ENCODE measurements around the gene RBM20. TPM values are rescaled to one million over a fixed set of nuclear protein-coding genes. Genes with fewer than 3 reads are reported as not detected.

RBM20 gene
- total and polyA plus RNA-seq, 5 donors from 2014 or later: 0.15 to 0.72 TPM; not detected in 3

DNA sequence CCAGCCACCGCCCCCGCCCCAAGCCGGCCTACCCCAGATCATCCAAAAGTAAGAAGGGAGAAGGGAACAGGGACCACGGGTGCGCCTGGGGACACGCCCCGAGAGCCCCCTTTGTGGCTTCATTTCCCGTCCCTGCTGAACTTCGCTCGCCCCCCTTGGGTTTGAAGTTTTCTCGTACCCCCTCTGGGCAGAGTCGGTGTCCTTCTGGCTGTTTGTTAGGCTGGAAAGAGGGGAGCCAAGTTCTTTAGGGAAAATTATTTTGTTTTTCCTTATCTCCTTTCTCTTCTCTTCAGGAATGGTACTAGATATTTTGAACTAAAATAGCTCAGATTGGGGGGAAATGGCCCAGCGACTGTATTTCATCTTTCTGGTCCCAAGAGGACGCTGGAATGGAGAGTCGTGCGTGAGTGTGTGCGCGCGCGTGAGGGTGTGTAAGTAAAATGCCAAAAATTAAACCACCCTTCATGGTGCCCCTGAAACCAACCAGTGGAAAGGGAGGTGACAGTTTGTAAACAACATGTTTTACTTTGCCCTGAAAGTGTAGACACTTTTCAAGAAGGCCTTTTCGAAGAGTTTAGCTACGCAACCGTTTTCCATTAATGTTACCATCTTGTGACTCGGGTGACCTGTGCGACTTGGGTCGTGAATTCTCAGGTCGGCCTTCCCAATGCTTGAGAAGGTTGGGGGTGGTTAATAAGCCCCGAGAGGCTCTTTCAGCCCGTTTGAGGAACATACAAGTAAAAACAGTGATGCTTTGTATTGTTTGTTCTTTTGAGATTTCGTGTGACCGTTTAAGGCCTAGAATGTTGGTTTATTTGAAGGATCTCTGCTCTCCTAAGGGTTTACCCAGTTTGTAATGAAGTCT is 694 bp downstream of the RBM20 start:
- Mint-ChIP-seq H3K27ac (no peak overlapping the region), H3K9me3 (peaks cover 0 to 4% (median 0%) of the 10 kb centered on the region in 7 donors), H3K4me1 (peaks cover 4 to 39% (median 16%) of the 10 kb centered on the region in 4 donors), H3K27me3 (peaks cover 68% of the 10 kb centered on the region), H3K4me3 (peak overlapping the region; percentile 58 to 71 (median 69)), H3K36me3 (no peaks in the 10 kb centered on the region)
- Histone ChIP-seq H3K36me3 (ENCODE audit: control insufficient read depth, insufficient read depth, low read length) (no peaks in the 10 kb centered on the region), H3K27ac (ENCODE audit: insufficient read depth, low read length, poor library complexity, severe bottlenecking) (no peak overlapping the region), H3K4me1 (ENCODE audit: control insufficient read depth, insufficient read depth, low read length, poor library complexity, severe bottlenecking) (peaks cover 28% of the 10 kb centered on the region), H3K4me3 (ENCODE audit: low read depth, low read length) (no peak overlapping the region), H3K9me3 (ENCODE audit: control insufficient read depth in 2 of 2, low read length in 2 of 2) (no peaks in the 10 kb centered on the region), H3K27me3 (ENCODE audit: control insufficient read depth, insufficient read depth, low read length) (peaks cover 52% of the 10 kb centered on the region)
- DNase-seq (no peak), ATAC-seq (ENCODE audit: low read depth in 2 of 2) (no peak)

DNA sequence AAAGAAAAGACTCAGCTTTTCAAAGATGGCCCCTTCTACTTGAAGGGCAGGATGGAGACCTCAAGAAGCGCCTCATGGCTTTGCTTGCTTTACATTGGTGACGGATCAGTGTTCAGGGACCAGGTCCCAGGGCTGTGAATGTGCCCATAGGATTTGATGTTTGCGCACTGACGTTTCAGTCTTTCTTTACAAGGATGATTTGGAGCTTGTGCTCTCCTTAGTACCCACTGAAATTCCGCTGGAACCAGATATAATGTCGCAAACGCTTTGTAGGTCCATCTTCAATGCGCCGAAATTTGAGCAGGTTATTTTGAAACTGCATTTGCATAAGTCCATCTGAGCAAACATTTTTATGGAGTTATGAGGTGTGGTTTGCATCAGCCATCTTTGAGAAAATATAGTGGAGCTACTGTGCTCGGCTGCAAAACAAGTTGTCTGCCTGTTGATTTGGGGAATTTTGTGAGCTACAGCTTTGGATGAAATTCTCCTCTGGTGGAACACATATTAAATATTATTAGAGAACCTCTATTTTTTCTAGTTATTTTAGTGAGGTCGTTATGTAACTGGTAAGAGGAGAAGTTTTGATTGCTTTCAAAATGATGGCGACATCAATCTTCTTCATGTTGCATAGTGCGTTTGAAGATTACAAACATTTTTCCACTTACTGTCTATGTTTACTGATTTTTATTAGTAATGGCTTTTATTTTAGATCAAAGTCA is 2.4 kb downstream of the RBM20 start:
- Mint-ChIP-seq H3K9me3 (peaks cover 0 to 4% (median 0%) of the 10 kb centered on the region in 7 donors), H3K4me3 (no peak overlapping the region), H3K4me1 (peaks cover 2 to 32% (median 13%) of the 10 kb centered on the region in 4 donors), H3K36me3 (no peaks in the 10 kb centered on the region), H3K27me3 (peaks cover 69% of the 10 kb centered on the region), H3K27ac (no peak overlapping the region)
- Histone ChIP-seq H3K27me3 (ENCODE audit: control insufficient read depth, insufficient read depth, low read length) (peaks cover 53% of the 10 kb centered on the region), H3K4me3 (ENCODE audit: low read depth, low read length) (no peak overlapping the region), H3K36me3 (ENCODE audit: control insufficient read depth, insufficient read depth, low read length) (no peaks in the 10 kb centered on the region), H3K9me3 (ENCODE audit: control insufficient read depth in 2 of 2, low read length in 2 of 2) (no peaks in the 10 kb centered on the region), H3K27ac (ENCODE audit: insufficient read depth, low read length, poor library complexity, severe bottlenecking) (no peak overlapping the region), H3K4me1 (ENCODE audit: control insufficient read depth, insufficient read depth, low read length, poor library complexity, severe bottlenecking) (peaks cover 22% of the 10 kb centered on the region)
- DNase-seq (no peak), ATAC-seq (ENCODE audit: low read depth in 2 of 2) (no peak)

DNA sequence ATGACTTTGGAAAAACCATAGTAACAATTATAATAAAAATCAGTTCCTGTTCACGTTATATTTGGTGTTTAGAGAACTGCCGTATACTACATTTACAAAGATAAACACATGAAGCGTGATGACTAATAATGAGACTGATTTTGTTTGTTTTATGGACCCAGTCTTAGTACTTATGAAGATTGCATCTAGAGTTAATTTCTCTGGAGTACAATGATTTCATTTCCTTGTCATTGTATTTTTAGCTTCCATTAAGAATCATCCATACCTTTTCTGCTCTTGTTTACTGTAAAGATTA is 2.9 kb downstream of the RBM20 start:
- peaks cover 53% of the 10 kb centered on the region for H3K27me3 ChIP-seq (ENCODE audit: control insufficient read depth, insufficient read depth, low read length)
- no peaks in the 10 kb centered on the region for H3K9me3 ChIP-seq (ENCODE audit: control insufficient read depth in 2 of 2, low read length in 2 of 2)
- Mint-ChIP-seq H3K4me3 (no peak overlapping the region), H3K36me3 (no peaks in the 10 kb centered on the region), H3K9me3 (peaks cover 0 to 4% (median 0%) of the 10 kb centered on the region in 7 donors), H3K27ac (no peak overlapping the region), H3K4me1 (peaks cover 2 to 29% (median 12%) of the 10 kb centered on the region in 4 donors), H3K27me3 (peaks cover 69% of the 10 kb centered on the region)
- peaks cover 22% of the 10 kb centered on the region for H3K4me1 ChIP-seq (ENCODE audit: control insufficient read depth, insufficient read depth, low read length, poor library complexity, severe bottlenecking)
- ATAC-seq (ENCODE audit: low read depth in 2 of 2): no peak
- DNase-seq: no peak
- H3K27ac ChIP-seq (ENCODE audit: insufficient read depth, low read length, poor library complexity, severe bottlenecking): no peak overlapping the region
- H3K4me3 ChIP-seq (ENCODE audit: low read depth, low read length): no peak overlapping the region
- no peaks in the 10 kb centered on the region for H3K36me3 ChIP-seq (ENCODE audit: control insufficient read depth, insufficient read depth, low read length)

DNA sequence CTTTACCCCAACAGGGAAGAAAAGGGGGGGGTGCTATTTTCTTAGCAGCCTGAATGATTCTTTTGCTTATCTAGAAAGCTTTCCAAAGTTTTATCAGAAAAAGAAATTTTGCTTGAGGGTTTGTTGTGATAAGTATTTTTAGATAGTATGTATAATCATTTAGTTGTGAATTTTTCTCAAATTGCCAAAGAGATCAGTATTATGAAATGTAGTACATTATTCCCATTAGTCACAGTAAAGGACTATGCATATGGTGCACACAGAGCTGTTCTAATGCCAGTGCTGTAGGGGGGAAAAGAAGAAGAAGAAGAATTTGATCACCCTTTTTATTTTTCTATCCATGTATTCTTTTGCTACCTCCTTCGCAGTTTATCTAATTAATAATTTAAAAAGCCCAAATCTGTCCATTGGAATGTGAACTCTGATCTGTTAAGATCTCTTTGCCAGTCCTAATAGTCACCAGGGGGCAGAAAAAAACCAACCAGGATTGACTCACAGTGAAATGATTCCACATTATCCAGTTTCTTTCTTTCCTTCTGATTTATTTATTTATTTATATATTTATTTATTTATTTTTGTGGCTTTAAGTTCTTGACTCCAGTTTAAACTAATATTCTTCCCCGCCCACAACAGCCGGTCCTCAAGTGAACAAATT is 4.7 kb downstream of the RBM20 start:
- ATAC-seq (ENCODE audit: low read depth in 2 of 2) (no peak), DNase-seq (no peak)
- Mint-ChIP-seq H3K36me3 (no peaks in the 10 kb centered on the region), H3K9me3 (peaks cover 0 to 1% (median 0%) of the 10 kb centered on the region in 7 donors), H3K4me1 (peaks cover 0 to 14% (median 5%) of the 10 kb centered on the region in 4 donors), H3K27ac (no peak overlapping the region), H3K27me3 (peaks cover 71% of the 10 kb centered on the region), H3K4me3 (no peak overlapping the region)
- peaks cover 55% of the 10 kb centered on the region for H3K27me3 ChIP-seq (ENCODE audit: control insufficient read depth, insufficient read depth, low read length)
- no peaks in the 10 kb centered on the region for H3K9me3 ChIP-seq (ENCODE audit: control insufficient read depth in 2 of 2, low read length in 2 of 2)
- H3K4me1 ChIP-seq (ENCODE audit: control insufficient read depth, insufficient read depth, low read length, poor library complexity, severe bottlenecking): peaks cover 10% of the 10 kb centered on the region
- H3K27ac ChIP-seq (ENCODE audit: insufficient read depth, low read length, poor library complexity, severe bottlenecking): no peak overlapping the region
- H3K4me3 ChIP-seq (ENCODE audit: low read depth, low read length): no peak overlapping the region
- no peaks in the 10 kb centered on the region for H3K36me3 ChIP-seq (ENCODE audit: control insufficient read depth, insufficient read depth, low read length)

DNA sequence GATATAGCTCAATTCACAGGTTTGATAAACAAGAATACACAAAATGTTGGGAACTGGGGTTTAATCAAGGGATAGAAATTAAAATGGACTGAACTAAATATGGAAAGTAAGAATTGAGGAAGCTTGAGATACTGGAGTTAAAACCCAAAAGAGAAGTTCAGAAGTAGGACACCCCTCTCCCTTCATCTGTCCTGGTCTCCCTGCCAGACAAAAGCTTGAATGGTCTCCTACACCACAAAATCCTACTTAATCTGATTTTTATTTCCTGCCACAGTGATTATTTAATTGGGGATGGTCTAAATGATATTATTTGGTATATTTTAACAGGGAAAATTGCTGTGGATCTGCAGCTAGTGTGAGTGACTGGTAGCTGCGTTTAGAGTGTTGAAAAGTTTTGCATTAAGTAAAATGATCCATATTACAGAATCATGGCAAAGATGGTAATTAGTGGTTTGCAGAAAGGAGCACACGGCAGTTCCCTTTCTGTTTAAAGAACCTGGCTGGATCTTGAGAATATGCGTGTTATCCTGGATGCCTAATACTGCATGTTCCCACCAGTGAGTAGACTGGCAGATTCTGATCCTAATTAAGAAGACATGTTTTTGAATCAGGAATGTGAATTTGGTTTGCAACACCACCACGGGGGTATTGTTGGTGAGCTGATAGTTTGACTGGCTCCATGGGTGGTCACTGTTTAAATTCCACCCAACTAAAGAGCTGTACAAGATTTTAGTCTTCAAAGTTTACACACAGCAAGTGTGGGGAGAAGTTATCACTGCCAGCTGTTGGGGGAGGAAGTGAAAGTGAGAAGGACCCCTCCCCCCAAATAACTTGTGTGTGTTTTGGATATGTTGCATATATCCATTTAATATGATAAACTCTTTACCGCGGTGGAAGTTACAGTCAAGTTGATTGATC is 5.5 kb downstream of the RBM20 start:
- ATAC-seq (ENCODE audit: low read depth in 2 of 2): no peak
- Mint-ChIP-seq H3K27me3 (peaks cover 76% of the 10 kb centered on the region), H3K4me1 (peaks cover 0 to 13% (median 5%) of the 10 kb centered on the region in 4 donors), H3K4me3 (no peak overlapping the region), H3K36me3 (no peaks in the 10 kb centered on the region), H3K27ac (no peak overlapping the region), H3K9me3 (peaks cover 0 to 1% (median 0%) of the 10 kb centered on the region in 7 donors)
- Histone ChIP-seq H3K36me3 (ENCODE audit: control insufficient read depth, insufficient read depth, low read length) (no peaks in the 10 kb centered on the region), H3K4me3 (ENCODE audit: low read depth, low read length) (no peak overlapping the region), H3K9me3 (ENCODE audit: control insufficient read depth in 2 of 2, low read length in 2 of 2) (no peaks in the 10 kb centered on the region), H3K4me1 (ENCODE audit: control insufficient read depth, insufficient read depth, low read length, poor library complexity, severe bottlenecking) (peaks cover 2% of the 10 kb centered on the region), H3K27ac (ENCODE audit: insufficient read depth, low read length, poor library complexity, severe bottlenecking) (no peak overlapping the region), H3K27me3 (ENCODE audit: control insufficient read depth, insufficient read depth, low read length) (peaks cover 62% of the 10 kb centered on the region)
- no peak for DNase-seq

DNA sequence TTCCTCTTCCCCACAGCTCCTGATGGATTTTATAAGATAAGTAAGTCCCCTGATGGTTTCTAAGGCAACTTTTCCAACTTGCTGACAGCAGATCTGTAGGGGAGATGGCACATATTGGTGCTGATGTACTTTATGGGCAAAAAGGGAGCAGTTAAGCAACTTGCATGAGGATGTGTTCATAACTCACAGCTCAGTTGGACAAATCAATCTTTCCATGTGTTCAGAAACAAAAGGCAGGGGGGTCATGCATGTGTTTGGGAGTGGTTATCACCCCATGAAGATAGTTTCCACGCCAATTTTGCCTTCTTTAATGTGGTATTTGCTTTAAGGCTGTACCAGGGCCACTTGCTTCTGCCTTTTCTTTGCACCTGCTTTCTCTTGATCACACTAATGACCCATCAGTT is 6.1 kb downstream of the RBM20 start:
- Histone ChIP-seq H3K9me3 (ENCODE audit: control insufficient read depth in 2 of 2, low read length in 2 of 2) (no peaks in the 10 kb centered on the region), H3K4me1 (ENCODE audit: control insufficient read depth, insufficient read depth, low read length, poor library complexity, severe bottlenecking) (no peaks in the 10 kb centered on the region), H3K4me3 (ENCODE audit: low read depth, low read length) (no peak overlapping the region), H3K27ac (ENCODE audit: insufficient read depth, low read length, poor library complexity, severe bottlenecking) (no peak overlapping the region), H3K27me3 (ENCODE audit: control insufficient read depth, insufficient read depth, low read length) (peaks cover 60% of the 10 kb centered on the region), H3K36me3 (ENCODE audit: control insufficient read depth, insufficient read depth, low read length) (no peaks in the 10 kb centered on the region)
- Mint-ChIP-seq H3K36me3 (no peaks in the 10 kb centered on the region), H3K27me3 (peaks cover 70% of the 10 kb centered on the region), H3K4me3 (no peak overlapping the region), H3K9me3 (peaks cover 0 to 1% (median 0%) of the 10 kb centered on the region in 7 donors), H3K4me1 (peaks cover 0 to 7% (median 2%) of the 10 kb centered on the region in 4 donors), H3K27ac (no peak overlapping the region)
- DNase-seq (no peak), ATAC-seq (ENCODE audit: low read depth in 2 of 2) (no peak)

All from CD4-positive, CD25-positive, alpha-beta regulatory T cell (primary cell).